RWPE2 (cell line): Measurements from ENCODE around the gene LUZP1.

ENCODE experiments used
- ATAC-seq: fragments of 200-7000 bp; cut with Tn5 transposase; 3 replicates; pipeline ENCODE4 v1.9.1; 2021; ENCODE audit warnings: low read depth
- DNase-seq: peaks from one replicate; pipeline ENCODE4 v3.0.0-alpha.2; 2020; ENCODE audit warnings: low spot score
- H3K27ac ChIP-seq: fragments of 450-650 bp; 2 replicates; pipeline ENCODE4 v1.5.1; 2017; ENCODE audit warnings: mild to moderate bottlenecking; ENCODE audit not compliant: poor library complexity, severe bottlenecking
- H3K27me3 ChIP-seq: fragments of 250-450 bp; sonication (Bioruptor Pico); 2 replicates; pipeline ENCODE4 v1.5.1; 2021; ENCODE audit warnings: mild to moderate bottlenecking, moderate library complexity; ENCODE audit not compliant: insufficient read depth, poor library complexity, severe bottlenecking
- H3K36me3 ChIP-seq: fragments of 250-450 bp; sonication (Bioruptor Pico); 2 replicates; pipeline ENCODE4 v1.5.1; 2020; ENCODE audit warnings: low read depth, mild to moderate bottlenecking, moderate library complexity
- H3K4me1 ChIP-seq: fragments of 250-450 bp; sonication (Bioruptor Pico); 2 replicates; pipeline ENCODE4 v1.5.1; 2021; ENCODE audit warnings: mild to moderate bottlenecking, moderate library complexity; ENCODE audit not compliant: insufficient read depth, poor library complexity, severe bottlenecking
- H3K4me3 ChIP-seq: fragments of 250-450 bp; sonication (Bioruptor Pico); 2 replicates; pipeline ENCODE4 v1.5.1; 2021; ENCODE audit warnings: mild to moderate bottlenecking, moderate library complexity; ENCODE audit not compliant: severe bottlenecking
- H3K9me3 ChIP-seq: fragments of 250-450 bp; sonication (Bioruptor Pico); 2 replicates; pipeline ENCODE4 v1.5.1; 2021; ENCODE audit warnings: mild to moderate bottlenecking, moderate library complexity; ENCODE audit not compliant: severe bottlenecking
- TF ChIP-seq, protein P1 (sequence below): fragments of 450-650 bp; IDR thresholded peaks from one replicate; pipeline ENCODE4 v1.5.1; 2017; ENCODE audit warnings: mild to moderate bottlenecking, moderate library complexity; ENCODE audit not compliant: poor library complexity, severe bottlenecking

LUZP1 gene

DNA sequence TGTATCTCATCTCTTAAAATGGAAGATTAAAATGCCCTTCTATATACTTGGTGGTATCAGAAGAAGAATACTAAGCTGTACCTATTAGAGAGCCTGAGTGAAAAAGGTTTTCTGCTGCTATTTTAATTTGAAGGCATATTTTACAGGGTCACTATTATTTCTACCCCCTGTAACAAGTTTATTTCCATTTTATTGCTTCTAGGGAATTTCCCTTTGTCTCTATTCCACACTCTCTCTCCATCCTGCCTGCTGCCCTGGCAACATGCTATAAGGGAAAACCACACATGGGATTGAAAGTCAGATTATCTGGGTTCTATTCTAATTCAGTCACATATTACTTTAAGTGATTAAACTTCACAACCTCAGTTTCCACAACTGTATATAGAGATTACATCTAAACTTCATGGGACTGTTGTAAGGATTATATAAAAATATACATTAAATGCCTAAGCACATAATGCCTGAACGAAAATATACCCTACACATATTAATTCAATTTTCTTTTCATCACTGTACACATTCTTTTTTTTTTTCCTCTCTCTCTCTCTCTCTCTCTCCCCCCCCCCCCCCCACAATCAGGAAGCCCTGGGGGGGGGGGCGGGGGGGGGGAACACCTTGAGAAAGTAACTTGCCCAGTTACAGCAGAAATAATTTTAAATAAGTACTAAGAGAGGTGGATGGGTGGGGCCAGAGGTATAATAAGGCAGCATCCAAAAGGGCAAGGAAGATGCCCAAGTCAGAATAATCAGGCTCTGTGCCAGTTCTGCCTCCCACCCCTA, 51.5 kb downstream of the LUZP1 start:
- Histone ChIP-seq H3K36me3 (no peaks in the 10 kb centered on the region), H3K27me3 (no peaks in the 10 kb centered on the region), H3K27ac (peak overlapping the region; percentile 56), H3K9me3 (no peaks in the 10 kb centered on the region), H3K4me3 (no peak overlapping the region), H3K4me1 (peaks cover 28% of the 10 kb centered on the region)
- TF ChIP-seq, protein P1, sequence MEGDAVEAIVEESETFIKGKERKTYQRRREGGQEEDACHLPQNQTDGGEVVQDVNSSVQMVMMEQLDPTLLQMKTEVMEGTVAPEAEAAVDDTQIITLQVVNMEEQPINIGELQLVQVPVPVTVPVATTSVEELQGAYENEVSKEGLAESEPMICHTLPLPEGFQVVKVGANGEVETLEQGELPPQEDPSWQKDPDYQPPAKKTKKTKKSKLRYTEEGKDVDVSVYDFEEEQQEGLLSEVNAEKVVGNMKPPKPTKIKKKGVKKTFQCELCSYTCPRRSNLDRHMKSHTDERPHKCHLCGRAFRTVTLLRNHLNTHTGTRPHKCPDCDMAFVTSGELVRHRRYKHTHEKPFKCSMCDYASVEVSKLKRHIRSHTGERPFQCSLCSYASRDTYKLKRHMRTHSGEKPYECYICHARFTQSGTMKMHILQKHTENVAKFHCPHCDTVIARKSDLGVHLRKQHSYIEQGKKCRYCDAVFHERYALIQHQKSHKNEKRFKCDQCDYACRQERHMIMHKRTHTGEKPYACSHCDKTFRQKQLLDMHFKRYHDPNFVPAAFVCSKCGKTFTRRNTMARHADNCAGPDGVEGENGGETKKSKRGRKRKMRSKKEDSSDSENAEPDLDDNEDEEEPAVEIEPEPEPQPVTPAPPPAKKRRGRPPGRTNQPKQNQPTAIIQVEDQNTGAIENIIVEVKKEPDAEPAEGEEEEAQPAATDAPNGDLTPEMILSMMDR = no peak
- no peak for DNase-seq
- ATAC-seq = no peak

DNA sequence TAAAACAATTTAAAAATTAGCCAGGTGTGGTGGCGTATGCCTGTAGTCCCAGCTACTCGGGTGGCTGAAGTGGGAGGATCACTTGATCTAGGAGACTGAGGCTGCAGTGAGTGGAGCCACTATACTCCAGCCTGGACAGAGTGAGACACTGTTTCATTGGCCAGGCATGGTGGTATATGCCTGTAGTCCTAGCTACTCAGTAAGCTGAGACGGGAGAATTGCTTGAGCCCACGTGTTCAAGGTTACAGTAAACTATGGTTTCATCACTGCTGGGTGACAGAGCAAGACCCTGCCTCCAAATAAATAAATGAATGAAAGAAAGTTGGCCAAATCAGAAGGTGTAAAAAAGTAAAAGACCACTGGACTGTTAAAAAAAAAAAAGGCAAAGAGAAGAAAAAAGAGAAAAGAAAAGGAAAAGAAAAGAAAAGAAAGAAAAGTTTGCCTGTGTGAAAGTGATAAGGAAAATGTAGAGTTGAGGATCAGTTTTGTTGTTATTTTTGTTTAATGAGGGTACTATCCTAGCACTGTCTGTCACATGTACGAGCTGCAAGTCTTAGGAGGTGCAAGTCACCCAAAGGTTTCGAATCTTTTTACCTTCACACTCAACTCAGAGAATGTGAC, 52.3 kb downstream of the LUZP1 start:
- Histone ChIP-seq H3K27ac (peak overlapping the region; percentile 56), H3K4me3 (no peak overlapping the region), H3K9me3 (no peaks in the 10 kb centered on the region), H3K27me3 (no peaks in the 10 kb centered on the region), H3K36me3 (no peaks in the 10 kb centered on the region), H3K4me1 (peaks cover 25% of the 10 kb centered on the region)
- TF ChIP-seq, protein P1 = no peak
- no peak for ATAC-seq
- no peak for DNase-seq

DNA sequence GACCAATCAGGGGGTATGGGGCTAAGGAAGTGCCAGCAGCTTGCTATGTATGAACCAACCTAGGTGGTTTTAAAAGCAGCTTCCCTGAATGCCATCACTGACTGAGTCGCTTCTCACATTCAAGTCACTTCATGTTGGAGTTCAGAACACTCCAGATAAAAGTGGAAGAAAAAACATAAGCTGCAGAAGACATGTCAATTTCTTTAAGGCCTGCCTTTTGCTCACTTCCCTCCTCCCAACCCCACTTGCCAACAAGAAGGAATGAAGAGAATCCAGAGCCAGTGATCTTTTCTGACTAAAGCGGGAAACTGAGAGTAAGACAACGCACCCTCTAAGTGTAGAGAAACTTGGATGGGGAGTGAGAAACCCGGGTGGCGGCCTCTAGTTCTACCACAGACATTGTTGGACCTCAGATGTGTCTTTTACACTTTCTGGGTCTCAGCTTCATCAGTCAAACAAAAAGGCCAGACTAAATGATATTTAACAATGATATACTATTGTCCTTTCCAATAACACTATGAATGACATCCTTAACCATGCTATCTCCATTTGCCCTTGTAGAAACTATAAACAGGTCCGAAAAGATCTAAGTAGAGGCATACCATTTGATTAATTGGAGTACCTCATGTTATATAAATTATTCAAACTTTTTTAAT, 54.1 kb downstream of the LUZP1 start:
- Histone ChIP-seq H3K36me3 (peaks cover 4% of the 10 kb centered on the region), H3K9me3 (no peaks in the 10 kb centered on the region), H3K4me1 (peaks cover 20% of the 10 kb centered on the region), H3K4me3 (no peak overlapping the region), H3K27me3 (no peaks in the 10 kb centered on the region), H3K27ac (peak overlapping the region; percentile 56)
- ATAC-seq (peak; percentile 47), DNase-seq (no peak)
- TF ChIP-seq, protein P1 = no peak

DNA sequence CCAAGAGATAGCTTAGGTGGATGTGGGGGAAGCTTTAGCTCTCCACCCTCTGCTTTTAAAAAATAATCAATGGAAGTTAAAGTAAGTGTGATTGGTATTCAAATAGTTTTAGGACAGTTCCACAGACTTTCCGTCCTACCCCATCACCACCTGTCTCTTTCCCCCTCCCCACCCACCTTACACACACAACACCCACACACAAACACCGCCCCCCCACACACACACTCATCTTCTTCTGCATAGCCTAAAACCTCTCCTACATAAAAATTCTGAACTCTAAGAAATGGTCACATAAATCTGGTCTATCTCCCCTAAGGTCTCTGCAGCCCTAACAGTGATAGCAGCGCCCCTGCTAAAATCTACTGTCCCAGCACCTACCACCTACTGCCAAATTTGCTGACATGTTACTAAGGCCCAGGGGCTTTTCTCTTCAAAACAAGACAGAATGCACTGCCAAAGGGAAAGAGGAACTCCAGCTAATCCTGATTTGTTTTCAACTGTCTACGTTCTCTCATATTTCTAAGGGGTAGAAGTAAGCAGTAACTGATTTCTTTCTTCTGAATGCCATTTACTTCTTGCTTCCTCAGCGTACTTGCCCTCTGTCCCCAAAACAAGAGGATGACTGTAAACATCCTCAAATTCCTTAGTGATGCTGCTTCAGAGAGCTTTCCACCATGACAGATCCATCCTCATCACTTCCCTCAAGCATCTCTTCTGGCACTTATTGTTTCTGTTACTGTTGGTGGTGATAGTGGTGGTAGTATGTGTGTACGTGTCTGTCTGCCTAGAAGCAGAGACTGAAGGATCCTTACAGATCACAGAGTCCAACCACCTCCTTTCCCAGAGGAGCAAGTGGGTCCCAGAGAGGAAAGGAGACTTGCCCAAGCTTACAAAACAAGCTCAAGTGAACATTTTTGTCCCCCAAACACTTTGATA, 56.8 kb downstream of the LUZP1 start:
- TF ChIP-seq, protein P1 = no peak
- Histone ChIP-seq H3K4me1 (peaks cover 20% of the 10 kb centered on the region), H3K36me3 (peaks cover 31% of the 10 kb centered on the region), H3K9me3 (no peaks in the 10 kb centered on the region), H3K27ac (no peak overlapping the region), H3K27me3 (no peaks in the 10 kb centered on the region), H3K4me3 (no peak overlapping the region)
- no peak for ATAC-seq
- DNase-seq = no peak
